GM19455 (cell line): ENCODE data around the gene MUC6.

Source experiments
- ATAC-seq: cut with Tn5 transposase; IDR thresholded peaks from one replicate; pipeline ENCODE4 v1.9.1; 2021; ENCODE audit not compliant: unreplicated experiment

Gene MUC6, protein sequence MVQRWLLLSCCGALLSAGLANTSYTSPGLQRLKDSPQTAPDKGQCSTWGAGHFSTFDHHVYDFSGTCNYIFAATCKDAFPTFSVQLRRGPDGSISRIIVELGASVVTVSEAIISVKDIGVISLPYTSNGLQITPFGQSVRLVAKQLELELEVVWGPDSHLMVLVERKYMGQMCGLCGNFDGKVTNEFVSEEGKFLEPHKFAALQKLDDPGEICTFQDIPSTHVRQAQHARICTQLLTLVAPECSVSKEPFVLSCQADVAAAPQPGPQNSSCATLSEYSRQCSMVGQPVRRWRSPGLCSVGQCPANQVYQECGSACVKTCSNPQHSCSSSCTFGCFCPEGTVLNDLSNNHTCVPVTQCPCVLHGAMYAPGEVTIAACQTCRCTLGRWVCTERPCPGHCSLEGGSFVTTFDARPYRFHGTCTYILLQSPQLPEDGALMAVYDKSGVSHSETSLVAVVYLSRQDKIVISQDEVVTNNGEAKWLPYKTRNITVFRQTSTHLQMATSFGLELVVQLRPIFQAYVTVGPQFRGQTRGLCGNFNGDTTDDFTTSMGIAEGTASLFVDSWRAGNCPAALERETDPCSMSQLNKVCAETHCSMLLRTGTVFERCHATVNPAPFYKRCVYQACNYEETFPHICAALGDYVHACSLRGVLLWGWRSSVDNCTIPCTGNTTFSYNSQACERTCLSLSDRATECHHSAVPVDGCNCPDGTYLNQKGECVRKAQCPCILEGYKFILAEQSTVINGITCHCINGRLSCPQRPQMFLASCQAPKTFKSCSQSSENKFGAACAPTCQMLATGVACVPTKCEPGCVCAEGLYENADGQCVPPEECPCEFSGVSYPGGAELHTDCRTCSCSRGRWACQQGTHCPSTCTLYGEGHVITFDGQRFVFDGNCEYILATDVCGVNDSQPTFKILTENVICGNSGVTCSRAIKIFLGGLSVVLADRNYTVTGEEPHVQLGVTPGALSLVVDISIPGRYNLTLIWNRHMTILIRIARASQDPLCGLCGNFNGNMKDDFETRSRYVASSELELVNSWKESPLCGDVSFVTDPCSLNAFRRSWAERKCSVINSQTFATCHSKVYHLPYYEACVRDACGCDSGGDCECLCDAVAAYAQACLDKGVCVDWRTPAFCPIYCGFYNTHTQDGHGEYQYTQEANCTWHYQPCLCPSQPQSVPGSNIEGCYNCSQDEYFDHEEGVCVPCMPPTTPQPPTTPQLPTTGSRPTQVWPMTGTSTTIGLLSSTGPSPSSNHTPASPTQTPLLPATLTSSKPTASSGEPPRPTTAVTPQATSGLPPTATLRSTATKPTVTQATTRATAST (N-terminal part only)

DNA sequence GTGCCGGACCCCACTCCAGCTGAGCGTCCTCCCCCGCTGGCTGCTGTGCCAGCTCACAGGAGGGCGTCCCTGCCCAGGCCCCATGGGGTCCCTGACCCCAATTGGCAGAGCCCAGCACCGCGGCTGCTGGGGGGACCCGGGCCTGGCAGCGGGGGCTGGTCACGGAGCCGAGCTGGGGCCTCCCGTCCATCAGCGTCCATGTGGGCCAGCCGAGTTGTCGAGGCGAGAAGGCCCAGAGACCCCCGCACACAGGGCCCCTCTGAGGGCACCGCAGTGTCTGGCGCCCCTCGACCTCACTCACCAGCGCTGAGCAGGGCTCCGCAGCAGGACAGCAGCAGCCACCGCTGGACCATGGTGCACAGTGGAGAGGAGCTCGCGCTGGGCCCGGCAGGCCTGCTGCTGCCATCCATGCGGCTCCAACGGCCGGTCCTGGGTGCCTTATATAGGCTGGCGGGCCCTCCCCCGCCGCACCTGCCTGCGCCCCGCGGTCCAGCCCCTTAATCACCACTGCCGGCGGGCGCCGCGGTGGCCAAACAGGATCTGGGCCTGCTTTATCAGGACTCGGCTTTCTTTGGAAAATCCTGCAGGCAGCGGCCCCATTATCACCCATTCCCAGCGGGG, at the start of gene MUC6:
Gene MUC6 (minus strand): TSS at position 416 of the 621 bp plus-strand sequence. CDS start 63 bp downstream, at position 353.
- no peak for ATAC-seq

DNA sequence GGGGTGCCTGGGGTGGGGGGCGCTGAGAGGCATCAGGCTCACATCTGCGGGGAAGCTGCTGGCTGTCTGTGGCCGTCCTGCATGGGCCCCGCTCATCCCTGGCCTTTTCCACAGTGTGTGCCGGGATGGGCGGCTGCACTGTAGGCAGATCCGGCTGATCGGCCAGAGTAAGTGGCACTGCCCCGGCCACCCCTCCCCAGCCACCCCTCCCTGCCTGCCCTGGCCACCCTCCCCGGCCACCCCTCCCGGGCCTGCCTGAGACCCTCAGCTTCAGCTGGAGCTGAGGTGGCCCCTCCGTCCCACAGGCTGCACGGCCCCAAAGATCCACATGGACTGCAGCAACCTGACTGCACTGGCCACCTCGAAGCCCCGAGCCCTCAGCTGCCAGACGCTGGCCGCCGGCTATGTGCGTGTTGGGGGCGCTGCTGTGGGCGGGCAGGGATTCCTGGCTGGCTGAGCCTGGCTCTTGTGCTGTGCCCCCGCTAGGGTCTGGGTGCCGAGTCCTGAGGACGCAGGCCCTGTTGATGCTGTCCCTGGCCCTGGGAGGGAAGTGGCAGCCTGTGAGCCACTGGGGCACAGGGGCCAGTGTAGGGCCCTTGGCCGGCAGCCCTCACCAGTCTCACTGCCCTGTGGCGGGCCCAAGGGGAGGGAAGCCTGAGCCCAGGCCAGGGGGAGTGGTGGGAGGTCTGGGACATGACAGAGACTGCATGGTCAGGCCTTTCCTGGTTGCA, 49.1 kb upstream of the MUC6 start:
- ATAC-seq, result no peak

DNA sequence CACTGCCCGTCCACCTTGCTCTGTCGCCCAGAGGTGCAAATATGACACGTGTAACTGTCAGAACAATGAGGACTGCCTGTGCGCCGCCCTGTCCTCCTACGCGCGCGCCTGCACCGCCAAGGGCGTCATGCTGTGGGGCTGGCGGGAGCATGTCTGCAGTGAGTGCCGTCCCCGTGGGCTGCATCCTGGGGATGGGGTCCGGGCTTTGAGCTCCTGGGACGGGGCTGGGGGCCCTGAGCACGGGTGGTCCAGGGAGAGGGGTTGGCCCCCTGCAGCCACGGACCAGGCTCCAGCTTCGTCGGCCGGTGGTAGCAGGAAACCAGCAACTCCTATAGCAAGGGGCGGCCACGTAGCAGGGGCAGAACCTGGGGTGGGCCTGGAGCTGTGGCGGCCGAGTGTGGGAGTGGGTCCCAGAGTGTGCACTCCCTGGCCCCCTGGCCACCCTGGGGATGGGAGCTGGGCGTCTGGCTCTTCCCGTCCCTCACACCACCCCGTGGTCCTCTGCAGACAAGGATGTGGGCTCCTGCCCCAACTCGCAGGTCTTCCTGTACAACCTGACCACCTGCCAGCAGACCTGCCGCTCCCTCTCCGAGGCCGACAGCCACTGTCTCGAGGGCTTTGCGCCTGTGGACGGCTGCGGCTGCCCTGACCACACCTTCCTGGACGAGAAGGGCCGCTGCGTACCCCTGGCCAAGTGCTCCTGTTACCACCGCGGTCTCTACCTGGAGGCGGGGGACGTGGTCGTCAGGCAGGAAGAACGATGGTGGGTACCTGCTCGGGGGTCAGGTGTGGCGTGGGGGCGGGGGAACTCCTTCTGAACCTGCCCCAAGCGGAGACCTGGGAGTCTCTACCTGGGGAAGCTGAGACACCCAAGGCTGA, 48.3 kb upstream of the MUC6 start:
- ATAC-seq, result no peak

DNA sequence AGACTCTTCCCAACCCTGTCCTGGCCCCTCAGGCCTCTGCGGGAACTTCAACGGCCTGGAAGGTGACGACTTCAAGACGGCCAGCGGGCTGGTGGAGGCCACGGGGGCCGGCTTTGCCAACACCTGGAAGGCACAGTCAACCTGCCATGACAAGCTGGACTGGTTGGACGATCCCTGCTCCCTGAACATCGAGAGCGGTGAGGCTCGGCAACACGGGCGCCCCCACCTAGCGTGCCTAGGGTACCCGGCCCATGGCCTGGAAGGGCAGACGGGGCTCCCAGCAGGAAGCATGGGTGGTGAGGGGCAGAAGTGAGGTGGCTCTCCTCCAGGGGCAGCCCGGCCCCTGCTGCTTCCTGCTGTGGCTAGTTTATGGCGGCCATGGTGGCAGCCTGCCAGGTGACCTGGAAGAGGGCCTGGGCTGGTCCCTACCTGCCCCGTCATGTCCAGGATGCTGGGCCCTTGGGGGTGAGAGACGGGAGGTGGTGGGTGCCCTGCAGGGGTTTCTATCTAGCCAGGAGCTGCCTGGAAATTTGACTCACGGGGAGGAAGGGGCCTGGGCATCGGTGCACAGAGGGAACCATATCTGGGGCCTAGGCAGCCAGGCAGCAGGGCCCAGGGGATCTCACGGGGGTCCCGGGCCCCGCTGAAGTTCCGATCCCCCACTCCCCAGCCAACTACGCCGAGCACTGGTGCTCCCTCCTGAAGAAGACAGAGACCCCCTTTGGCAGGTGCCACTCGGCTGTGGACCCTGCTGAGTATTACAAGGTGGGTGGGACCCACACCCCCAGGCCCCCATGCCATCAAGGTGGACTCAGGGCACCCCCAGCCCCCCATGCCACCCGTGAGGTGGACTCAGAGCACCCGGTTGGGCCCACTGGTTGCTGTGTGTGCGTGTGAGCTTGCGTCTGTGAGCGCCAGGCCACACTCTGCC, 47.4 kb upstream of the MUC6 start:
- ATAC-seq, result no peak

DNA sequence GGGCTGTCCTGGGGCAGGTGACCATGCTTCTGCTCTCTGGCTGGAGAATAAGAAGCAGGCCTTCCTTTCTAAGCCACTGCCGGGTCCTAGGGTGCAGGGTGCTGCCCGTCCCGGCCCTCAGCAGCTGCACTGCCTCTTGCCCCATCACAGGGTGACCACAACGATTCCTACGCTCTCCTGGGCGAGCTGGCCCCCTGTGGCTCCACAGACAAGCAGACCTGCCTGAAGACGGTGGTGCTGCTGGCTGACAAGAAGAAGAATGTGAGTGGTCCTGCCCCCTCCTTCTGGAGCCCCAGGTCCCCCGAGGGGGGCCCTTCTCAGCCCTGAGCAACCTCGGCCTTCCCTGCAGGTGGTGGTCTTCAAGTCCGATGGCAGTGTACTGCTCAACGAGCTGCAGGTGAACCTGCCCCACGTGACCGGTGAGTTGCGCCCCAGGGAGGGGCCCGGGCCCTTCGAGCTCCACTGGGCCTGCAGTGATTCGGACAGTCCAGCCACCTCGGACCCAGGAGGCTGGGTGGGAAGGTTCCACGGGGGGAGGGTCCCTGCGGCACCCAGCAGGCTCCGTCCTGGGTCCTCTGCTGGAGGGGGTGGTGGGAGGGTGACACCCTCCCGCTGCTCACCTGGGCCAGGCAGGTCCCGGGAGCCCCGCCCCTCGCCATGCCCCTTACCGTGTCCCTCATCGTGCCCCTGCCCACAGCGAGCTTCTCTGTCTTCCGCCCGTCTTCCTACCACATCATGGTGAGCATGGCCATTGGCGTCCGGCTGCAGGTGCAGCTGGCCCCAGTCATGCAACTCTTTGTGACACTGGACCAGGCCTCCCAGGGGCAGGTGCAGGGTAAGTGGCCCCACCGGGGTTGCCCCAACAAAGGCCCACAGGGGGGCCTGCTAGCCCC, 46.5 kb upstream of the MUC6 start:
- ATAC-seq, result no peak

DNA sequence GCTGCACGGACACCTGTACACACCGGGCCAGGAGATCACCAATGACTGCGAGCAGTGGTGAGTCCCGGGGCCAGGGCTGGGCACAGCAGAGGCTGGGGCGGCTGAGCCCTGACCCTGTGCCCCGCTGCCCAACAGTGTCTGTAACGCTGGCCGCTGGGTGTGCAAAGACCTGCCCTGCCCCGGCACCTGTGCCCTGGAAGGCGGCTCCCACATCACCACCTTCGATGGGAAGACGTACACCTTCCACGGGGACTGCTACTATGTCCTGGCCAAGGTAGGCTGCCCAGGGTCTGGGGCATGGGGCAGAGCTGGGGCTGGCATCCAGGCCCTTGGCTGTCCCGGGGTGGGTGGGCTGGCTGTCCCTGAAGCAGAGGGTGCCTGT, 45.8 kb upstream of the MUC6 start:
- ATAC-seq, result no peak

DNA sequence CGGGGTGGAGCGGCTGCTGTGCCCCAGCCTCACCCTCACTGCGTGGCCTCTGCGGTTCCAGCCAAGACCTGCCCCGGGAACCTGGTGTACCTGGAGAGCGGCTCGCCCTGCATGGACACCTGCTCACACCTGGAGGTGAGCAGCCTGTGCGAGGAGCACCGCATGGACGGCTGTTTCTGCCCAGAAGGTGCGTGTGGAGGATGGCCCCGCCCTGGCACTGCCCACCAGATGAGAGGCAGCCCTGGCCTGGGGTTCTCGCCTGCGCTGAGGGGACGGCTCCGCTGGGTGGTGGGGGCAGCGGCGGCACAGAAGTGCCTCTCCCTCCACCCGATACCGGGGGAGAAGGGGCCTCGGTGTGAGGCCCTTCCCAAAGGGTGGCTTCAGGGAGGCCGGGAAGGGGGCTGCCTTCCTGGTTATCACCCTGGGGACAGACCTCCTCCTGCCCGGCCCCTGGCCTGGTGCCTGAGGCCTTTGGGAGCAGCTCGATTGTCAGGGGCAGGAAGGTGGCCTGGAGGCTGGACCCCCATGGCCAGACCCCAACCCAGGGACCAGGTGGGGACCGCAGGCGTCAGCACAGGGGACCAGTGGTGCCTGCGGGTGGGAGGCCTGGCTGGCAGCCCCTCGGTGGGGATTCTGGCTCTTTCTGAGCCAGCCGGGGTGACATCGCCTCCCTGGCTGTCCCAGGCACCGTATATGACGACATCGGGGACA, 45.2 kb upstream of the MUC6 start:
- no peak for ATAC-seq

DNA sequence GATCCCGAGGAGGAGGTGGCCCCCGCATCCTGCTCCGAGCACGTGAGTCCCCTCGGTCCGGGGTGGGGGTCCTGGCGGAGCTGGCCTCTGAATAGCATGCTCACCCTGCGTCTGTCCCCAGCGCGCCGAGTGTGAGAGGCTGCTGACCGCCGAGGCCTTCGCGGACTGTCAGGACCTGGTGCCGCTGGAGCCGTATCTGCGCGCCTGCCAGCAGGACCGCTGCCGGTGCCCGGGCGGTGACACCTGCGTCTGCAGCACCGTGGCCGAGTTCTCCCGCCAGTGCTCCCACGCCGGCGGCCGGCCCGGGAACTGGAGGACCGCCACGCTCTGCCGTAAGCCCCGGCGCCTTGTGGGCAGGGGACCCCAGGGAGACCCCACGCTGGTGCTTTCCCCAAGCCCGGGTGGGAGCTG, 41.7 kb upstream of the MUC6 start:
- ATAC-seq, result no peak

DNA sequence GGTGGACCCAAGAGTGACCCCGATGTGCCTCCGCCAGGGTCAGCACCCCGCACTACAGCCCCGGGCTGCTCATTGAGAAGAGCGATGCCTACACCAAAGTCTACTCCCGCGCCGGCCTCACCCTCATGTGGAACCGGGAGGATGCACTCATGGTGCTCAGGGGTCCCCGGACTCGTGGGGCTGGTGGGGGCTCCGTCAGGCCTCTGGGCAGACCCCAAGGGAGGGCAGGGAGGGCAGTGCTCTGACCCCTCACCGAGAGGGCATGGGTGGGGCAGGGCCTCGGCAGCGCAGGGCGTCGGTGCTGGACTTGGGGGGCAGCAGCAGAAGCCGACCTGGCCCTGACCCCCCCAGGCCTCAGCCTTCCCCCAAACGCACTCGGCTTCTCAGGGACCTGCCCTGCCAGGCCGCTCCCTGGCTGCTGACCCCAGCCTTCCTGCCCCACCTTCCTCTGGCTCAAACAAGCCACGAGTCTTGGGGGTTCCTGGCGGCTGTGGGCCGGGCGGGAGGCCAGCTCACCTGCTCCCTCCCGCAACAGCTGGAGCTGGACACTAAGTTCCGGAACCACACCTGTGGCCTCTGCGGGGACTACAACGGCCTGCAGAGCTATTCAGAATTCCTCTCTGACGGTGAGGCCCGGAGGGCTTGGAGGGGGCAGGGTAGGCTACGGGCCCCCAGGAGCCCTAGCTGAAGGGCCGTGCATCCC, 41.0 kb upstream of the MUC6 start:
- no peak for ATAC-seq

DNA sequence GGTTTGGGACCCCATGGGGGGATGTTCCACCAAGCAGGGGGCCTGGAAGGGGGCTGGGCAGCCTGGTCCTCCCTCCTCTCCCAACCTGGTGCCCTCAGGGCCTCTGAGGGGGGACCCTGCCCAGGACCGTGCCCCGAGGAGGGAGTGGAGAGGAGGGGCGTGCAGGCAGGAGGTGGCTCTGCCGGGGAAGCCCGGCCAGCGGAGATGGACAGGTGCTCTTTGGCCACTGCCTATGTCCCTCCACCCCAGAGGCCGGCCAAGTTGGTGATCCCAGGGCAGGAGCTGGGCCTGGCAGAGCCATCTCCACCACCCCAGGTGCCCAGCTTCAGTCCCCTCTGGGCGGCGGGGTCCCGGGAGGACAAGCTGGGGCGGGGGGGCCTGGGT, 40.5 kb upstream of the MUC6 start:
- no peak for ATAC-seq

DNA sequence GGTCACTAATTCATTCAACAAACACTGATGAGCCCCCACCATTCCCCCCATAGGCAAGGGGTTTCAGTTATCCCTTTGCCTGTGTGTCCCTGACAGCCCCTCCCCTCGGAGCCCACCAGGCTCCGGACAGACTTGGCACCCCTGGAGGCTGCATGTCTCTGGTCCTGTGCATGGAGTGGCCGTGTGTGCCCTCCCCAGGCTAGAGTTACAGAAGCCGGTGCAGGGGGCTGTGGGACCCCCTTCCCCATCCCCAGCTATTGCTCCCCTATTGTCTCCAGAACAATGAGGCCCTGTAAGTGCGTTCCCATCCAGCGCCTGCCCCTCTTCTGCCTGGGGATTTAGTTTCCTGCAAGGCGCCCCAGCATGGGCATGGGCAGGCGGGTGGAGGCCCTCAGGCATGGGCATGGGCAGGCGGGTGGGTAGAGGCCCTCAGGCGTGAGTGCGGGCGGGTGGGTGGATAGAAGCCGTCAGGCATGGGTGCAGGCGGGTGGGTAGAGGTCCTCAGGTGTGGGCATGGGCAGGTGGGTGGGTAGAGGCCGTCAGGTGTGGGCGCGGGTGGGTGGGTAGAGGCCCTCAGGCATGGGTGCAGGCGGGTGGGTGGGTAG, 39.6 kb upstream of the MUC6 start:
- ATAC-seq, result no peak

DNA sequence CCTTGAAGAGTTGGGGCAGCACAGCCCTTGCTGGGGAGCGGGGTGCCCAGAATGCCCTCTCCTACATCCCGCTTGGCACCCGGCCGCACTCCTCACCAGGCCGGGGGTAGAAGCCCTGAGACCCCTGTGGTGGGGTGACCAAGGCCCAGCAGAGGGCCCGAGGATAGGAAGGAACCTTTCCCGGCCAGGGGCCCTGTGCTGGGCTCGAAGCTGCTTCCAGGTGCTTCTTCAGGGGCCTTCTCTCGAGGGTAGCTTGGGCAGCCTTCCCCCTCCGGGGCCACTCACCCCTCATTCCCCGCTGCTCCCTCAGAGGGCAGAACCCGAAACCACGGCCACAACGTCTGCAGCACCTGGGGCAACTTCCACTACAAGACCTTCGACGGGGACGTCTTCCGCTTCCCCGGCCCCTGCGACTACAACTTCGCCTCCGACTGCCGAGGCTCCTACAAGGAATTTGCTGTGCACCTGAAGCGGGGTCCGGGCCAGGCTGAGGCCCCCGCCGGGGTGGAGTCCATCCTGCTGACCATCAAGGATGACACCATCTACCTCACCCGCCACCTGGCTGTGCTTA, 38.9 kb upstream of the MUC6 start:
- ATAC-seq, result no peak

DNA sequence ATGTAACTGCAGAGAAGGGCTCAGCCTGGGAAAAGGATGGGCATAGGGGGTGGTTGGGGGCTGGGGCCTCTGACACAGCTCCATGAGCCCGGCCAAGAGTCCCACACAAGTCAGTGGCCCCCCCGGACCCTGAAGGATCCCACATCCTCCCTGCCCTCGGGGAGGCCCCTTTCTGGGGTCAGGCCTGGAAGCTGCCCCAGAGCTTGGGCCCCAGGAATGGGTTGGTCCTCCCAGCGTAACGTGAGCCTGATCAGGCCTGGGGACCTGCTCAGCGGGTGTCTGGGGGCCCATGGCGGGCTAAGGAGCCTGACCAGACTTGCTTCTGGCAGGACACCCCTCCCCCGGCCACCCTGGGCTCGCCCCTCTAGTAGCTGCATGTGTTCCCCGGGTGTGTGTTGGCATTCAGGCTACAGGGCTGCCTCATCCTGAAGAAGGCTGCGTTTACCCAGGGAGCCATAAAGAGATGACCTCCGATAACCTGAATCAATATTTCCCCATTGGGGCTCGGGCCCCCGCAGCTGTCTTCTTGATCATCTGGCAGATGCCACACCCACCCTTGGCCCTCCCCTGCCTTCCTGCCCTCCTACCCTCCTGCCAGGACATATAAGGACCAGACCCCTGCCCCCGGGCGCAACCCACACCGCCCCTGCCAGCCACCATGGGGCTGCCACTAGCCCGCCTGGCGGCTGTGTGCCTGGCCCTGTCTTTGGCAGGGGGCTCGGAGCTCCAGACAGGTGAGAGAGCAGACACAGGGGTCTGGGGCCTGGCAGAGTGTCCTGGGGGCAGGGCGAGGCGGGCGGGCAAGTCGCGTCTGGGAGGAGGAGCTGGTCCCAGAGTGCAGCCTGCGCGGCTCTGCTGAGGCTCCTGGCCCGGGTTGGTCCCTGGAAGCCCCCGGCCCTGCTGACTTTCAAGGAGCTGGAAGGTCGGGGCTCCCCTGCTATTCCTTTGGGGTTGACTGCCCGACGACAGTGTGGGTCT, 38.0 kb upstream of the MUC6 start, which contains the start of gene MUC2:
Gene MUC2 (plus strand): TSS at position 631 of the 978 bp plus-strand sequence.
- ATAC-seq, result no peak

DNA sequence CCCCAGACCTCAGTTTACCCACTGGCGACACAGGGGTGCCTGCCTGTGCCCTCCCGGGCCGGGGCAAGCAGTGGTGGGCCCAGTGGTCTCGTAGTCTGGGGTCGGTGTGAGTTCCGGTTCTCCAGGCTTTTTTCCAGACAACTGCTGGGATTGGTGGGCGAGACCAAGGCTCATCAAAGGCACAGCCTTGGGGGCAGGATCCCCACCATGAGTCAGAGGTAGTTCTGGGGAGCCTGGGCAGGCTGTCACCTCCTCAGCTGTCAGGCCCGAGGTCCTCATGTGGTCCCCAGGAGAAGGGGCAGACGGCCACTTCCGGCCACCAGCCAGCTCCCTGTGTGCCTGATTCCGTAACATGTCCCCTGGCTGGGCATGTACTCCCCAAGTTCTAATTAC, 37.3 kb upstream of the MUC6 start:
- ATAC-seq, result no peak
